Mesenteric fat pad (tissue), 1 donor: Measurements from ENCODE around the gene MRAS. TPM values are rescaled to one million over a fixed set of nuclear protein-coding genes. Genes with fewer than 3 reads are reported as not detected.

ENCODE experiments used
- DNase-seq: peaks from one replicate; pipeline ENCODE4 v3.0.0-alpha.2; 2020; ENCODE audit warnings: low spot score
- total RNA-seq: library from RNA; stranded (reverse); fragmentation: NEBNext Ultra II Directional; extraction: Animal tissue kit (Norgen Biotek cat#: 25700); gene quantifications from one replicate; pipeline ENCODE4 v1.2.1, GENCODE V29; 2021
- donor health status: DM: yes; HTN: yes; CAD: no.

The MRAS gene
- total RNA-seq, 1 donor from 2014 or later: 232 TPM

GRCh38 chr3:138366006-138366759 is 17.8 kb downstream of the MRAS start:
- DNase-seq: peak; percentile 60

GRCh38 chr3:138367326-138367850 is 19.0 kb downstream of the MRAS start:
- DNase-seq: no peak

GRCh38 chr3:138367911-138368310 is 19.5 kb downstream of the MRAS start:
- DNase-seq: peak; percentile 90

- DNase-seq: peak; percentile 76
These were observed 20.9 kb downstream of the MRAS start for GRCh38 chr3:138369151-138369900.

GRCh38 chr3:138370321-138370720 is 21.9 kb downstream of the MRAS start:
- DNase-seq: peak; percentile 60

- peak; percentile 33 for DNase-seq
These were observed 22.9 kb downstream of the MRAS start for GRCh38 chr3:138371070-138371965.

GRCh38 chr3:138373087-138373735 is 24.8 kb downstream of the MRAS start:
- DNase-seq: no peak

- DNase-seq: peak; percentile 16
These were observed 25.3 kb downstream of the MRAS start for GRCh38 chr3:138373736-138374094.

- no peak for DNase-seq
These were observed 26.3 kb downstream of the MRAS start for GRCh38 chr3:138374573-138375134.

- peak; percentile 64 for DNase-seq
These were observed 27.1 kb downstream of the MRAS start for GRCh38 chr3:138375447-138375846.

GRCh38 chr3:138376663-138377062 is 28.3 kb downstream of the MRAS start:
- DNase-seq: no peak

GRCh38 chr3:138377212-138377611 is 28.8 kb downstream of the MRAS start:
- peak; percentile 71 for DNase-seq

GRCh38 chr3:138377804-138378203 is 29.4 kb downstream of the MRAS start:
- DNase-seq: peak; percentile 28

- peak; percentile 67 for DNase-seq
These were observed 30.0 kb downstream of the MRAS start for GRCh38 chr3:138378331-138378730.

- DNase-seq: no peak
These were observed 30.6 kb downstream of the MRAS start for GRCh38 chr3:138378990-138379389.

- peak; percentile 67 for DNase-seq
These were observed 33.1 kb downstream of the MRAS start for GRCh38 chr3:138381413-138381901.

GRCh38 chr3:138381950-138382715 is 33.8 kb downstream of the MRAS start:
- DNase-seq: no peak

- peak; percentile 28 for DNase-seq
These were observed 35.5 kb downstream of the MRAS start for GRCh38 chr3:138383715-138384465.

- DNase-seq: no peak
These were observed 36.2 kb downstream of the MRAS start for GRCh38 chr3:138384531-138384930.
